ENCODE measurements around the gene TNIK.

The TNIK gene

DNA sequence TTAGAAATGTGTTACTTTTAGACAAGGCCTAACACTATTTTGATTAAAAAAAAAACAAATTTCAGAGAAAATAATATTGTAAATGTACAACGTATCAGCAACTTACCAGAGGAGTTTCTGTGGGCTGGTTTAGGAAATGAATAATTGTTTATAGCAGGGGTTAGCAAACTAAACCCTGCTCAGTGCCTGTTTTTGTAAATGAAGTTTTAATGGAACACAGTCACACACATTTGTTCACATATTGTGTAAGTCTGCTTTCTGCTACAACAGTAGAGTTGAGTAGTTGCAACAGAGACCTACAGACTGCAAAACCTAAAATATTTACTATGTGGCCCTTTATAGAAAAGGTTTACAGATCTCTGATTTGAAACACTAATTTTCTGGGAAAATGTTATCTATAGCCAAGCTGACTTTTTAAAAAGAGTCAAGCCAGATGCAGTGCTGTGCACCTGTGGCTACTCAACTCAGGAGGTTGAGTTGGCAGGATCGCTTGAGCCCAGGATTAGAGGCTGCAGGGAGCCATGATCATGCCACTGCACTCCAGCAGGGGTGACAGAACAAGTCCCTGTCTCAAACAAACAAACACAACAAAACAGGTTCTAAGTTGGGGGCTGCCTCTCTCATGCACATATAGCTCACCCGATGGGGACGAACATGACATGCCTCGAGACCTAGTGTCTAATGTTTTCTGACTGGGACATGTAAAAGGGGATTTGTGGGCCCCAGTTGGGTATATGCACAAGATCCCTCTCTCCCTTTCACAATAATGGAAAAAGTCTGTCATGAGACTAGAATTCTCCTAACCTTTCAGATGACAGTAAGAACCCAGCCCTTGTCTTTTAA lies 182.5 kb downstream of the TNIK start:
- DNase-seq = no peak

DNA sequence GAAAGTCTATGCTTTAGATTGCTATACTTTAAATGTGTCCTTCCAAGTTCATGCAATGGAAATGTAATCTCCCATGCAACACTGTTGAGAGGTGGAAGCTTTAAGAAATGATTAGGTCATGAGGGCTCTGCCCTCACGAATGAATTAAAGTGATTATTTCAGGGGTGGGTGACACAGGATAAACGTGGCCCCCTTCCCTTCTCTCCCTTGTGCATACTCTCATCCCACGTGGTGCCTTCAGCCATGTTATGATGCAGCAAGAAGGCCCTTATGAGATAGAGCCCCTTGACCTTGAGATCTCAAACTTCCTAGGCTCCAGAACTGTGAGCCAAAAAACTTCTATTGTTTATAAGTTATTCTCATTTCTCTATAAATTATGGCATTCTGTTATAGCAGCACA lies 183.3 kb downstream of the TNIK start:
- no peak for DNase-seq

DNA sequence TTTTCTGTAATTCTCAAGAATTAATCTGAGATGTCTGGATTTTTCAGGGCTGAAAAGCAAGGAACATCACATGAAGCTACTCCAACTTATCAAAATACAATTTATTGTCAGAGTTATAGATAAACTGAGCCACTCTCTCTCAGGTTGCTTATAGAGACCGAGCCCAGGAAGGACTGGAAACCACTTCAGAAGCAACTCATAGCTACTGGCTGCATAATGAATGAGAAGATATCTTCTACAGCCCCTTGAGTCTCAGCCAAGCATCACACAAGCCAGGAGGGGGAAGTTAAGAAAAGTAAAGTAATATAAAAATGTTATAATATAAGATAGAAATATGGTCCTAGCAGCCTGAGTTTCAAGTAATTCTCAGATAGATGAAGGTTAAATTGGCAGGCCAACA lies 186.0 kb downstream of the TNIK start:
- DNase-seq = no peak

DNA sequence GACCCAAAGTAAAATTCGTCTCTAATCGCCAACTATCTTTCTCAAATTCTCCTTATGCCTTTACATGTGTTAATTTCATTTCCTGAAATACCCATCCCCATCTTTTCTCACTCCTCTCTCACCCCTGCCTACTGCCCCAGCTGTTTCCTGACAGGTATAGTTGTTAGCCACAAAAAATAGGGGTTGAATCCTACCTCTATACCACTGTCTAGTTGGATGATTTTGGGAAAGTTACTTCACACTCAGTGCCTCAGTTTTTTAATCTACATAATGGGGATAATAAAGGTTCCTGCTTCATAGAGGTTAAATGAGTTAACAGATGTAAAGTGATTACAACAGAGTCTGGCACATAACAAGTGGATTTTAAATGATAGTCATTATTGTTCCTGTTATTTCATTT lies 189.7 kb downstream of the TNIK start:
- DNase-seq = no peak

DNA sequence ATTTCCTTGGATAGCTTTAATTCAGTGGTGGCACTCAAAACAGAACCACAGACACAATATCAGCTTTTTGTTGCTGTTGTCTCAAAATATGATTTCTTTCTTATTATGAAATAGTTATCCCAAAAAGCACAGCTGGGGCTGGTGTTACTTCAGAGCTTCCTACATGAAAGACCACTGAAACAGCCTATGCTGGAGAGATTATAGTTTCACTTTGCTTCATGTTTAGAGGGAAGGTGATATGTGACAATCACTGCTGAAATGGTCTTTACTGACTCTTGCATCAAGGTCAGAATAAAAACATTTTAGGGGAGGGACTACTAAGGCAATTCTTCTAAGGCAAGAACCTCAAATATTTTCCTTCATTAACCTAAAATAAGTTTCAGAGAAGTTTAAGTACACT lies 190.7 kb downstream of the TNIK start:
- DNase-seq = no peak

DNA sequence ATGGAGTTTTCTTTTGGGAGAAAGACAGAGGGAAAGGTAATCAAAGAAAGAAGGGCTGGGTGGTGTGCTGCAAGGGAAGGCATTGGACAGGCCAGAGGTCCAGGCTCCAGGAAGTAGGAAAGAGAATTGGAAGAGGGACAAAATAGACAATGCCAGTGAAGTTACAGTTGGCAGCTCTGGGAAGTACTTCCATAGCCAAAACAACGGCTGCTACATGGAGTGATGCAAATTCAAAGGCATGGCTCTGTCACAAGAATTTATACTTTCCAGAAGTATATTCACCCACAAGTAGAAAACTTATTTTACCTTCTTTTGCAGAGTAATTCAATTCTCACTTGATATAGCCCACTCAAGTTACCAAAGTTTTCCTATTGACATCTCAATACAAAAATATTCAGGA lies 191.5 kb downstream of the TNIK start:
- no peak for DNase-seq

DNA sequence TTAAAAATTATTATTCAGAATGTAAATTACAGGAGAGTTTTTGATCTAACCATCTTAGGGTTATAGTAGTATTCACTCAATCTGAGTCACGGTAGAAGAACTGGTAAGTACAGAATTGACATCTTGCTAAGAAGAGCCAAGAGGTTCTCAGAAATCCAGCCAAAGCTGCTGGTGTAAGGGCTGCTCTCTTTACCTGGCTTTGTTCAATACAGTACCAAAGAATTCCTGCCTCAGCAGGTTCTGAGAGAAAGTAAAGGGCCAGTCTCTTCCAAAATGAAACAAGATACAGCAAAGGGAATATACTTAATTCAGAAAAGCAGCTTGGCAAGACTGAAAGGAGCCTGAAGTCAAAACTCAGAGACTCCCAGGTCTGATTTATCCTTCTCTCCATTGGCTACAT lies 193.1 kb downstream of the TNIK start:
- no peak for DNase-seq

DNA sequence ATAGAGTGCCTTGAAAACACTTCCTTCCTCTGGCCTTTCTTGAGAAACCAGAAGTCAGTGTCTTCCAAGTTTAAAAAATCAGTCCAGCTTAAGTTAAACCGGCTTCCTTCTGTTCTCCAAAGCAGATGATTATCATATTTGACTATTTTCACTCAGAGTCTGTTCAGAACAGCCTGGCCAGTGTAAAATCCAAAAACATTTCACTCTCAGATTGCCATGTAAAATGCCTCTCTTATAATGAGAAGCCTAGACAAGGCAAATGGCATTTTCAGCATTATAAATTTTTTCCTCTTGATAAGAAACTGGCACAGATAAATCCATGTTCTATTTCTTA lies 193.5 kb downstream of the TNIK start:
- DNase-seq = no peak

DNA sequence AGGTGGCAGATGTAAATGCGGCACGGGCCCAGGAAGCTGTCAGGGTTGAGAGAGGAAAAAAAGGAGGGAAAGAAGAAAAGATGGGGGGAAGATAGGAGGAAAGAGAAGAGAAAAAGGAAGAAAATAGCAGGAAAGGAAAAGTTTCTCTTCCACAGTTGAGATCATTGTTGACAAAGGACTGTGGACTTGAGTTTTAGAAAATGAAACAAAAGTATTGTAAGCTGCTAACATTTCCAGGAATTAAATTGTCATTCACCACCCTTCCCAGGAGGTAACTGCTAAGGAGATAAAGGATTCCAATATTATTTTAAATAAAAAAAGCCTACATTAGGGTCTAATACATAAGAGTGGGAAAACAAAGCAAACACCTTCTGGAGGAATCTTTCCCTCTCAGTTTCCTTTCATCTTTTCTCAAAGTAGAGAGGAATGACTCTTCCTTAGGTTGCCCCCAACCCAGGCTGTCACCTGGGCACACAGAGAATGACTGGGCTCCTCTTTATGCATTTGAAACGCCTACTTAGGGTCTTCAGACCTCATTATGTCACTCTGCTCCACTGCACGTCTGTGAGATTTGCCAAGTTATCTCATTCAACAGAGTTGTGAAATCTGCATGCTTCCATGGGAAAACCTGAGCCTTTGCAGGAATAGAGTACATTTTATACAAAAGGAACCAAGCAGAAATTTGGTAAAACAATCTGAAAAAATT lies 194.0 kb downstream of the TNIK start:
- no peak for DNase-seq

DNA sequence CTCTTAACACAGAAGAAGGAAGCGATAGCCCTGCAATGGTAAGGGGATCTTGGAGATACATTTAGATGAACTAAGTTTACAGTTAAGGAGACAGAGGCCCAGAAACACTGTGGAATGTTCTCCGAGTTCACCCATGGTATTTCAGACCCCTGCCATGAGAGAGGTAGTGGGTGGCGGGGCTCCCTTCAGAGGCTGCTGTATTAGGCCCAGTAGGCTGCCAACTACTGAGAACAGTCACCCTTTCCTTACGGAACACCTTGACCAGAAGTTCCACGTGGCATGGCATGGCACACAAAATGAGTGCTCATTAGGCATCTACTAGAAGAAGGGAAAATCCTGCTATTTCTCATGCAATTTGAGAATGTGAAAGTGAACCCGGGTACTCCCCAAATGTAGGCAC lies 195.4 kb downstream of the TNIK start:
- DNase-seq = no peak

DNA sequence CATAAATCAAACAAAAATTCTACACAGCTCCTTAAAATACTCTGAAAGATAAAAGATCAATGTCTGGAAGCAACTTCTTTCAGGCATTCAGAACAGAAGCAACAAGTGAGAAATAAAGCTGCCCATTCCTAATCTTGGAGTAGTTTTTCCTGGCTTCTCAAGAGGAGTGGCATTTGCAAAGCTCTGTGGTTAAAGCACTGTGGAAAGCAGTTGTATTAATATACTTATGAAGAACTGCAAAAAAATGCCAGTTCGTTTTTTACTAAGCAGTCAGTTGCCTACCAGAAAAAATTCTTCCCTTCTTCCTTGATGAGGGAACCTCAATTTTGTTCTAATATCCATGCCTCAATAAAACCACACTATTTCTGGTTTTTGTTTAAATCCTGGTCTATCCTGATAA lies 197.8 kb downstream of the TNIK start:
- DNase-seq = no peak

DNA sequence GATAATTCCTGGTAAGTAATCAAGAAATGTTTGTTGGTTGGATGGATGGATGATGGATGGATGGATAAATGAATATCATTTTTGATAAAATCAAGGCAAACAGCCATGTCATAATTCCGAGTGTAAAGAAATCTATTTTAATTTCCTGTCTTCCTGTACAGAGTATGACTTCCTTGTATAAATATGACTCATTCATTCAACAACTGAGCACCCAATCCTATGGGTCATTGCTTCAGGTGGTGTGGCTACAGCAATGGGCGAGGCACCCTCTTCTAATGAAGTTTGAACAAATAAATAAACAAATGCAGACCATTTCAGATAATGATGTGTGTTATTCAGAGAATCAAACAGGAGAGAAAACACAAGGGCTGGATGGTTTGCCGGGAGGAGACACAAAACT lies 198.7 kb downstream of the TNIK start:
- DNase-seq = no peak

DNA sequence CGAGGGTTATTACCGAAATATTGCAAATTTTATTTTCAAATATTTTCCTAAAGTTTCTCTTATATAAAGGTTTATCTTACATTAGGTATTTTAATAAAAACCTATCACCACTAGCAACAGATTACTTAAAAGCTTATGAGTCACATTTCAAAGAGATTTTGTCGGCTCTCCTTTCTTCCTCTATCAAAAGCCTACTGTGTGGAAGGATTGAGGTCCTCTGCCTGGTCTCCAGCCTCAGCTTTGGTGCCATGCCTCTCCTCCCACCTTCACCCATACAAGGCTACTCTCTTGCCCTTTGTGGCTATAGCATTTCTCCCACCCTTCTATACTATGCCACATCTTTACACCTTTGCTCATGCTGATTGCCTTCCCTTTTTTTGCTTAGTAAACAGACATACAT lies 199.3 kb downstream of the TNIK start:
- no peak for DNase-seq

DNA sequence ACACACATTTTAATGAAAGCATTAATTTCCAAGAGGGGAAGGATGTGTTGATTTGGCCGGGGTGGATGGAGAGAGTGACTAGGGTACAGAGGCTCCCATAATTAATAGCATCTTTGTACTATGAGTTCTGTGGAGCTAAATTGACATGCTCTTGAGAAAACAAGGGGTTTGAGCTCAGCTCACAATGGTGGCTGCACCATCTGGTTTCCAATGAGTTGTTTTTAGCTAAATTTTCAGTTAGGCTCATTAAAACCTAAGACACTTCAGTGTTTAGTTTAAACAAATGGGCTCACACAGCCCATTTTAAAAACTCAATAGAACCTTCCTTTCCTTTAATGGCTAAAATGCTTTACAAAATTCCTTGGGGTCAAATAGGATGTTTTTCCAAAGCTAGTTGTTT lies 199.7 kb downstream of the TNIK start:
- DNase-seq = no peak

DNA sequence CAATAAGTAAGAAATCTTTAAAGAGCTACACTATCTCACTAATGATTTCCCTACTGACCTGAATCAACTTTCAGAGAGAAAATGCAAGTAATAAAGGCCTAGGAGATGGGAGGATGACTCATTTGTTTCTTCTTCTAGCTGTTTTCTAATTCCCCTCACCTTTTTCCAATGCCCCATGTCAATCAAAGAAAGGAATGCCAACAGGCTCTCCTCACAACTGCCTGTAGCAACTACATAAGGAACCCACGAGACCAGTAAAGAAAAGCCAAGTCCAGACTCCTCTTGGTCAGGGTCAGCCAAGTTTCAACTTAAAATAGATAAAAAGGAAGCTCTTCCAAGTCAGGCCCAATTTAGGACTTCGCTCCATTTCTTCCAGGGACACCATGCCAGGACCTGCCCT lies 201.9 kb downstream of the TNIK start:
- DNase-seq = no peak

DNA sequence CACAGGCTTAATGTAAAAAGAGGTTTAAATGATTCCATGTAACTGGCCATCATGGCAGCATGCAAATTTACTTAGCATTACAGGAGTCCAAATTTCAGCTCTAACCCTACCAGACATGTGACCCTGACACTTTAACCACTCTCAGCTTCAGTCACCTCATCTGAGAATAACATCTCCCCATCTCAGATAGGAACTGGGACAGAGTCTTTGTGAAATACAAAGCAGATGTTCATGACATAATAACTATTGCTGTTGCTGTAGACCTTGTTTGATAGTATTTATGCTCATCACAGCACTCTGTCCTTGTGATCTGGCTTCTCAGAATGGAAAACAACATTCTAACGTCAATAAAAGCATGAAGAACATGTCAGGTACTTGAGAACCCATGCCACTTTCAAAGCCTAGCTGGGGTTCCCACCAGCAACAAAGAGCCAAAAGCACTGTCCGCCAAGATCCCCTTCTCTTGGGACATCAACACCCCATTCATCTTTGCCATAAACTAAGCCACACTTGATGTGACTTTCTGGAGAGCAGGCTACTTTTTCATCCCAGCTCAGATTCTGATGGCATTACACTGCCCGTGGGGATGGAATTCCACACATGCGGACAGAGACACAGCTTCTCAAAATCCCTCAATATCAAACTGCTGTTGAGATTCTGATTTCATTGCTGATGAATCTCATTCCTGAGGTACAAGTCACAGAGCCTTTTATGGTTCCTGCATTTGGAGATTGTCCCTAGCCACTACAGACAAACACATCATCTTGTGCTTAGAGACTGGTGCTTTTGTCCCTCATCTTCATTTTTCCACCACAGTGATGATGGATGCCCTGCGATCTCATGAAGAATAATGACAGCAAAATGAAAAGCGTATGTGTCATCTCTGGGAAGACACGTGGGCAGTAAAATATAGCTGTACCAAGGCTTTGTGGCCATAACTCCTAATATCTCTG lies 202.7 kb downstream of the TNIK start:
- DNase-seq = no peak

DNA sequence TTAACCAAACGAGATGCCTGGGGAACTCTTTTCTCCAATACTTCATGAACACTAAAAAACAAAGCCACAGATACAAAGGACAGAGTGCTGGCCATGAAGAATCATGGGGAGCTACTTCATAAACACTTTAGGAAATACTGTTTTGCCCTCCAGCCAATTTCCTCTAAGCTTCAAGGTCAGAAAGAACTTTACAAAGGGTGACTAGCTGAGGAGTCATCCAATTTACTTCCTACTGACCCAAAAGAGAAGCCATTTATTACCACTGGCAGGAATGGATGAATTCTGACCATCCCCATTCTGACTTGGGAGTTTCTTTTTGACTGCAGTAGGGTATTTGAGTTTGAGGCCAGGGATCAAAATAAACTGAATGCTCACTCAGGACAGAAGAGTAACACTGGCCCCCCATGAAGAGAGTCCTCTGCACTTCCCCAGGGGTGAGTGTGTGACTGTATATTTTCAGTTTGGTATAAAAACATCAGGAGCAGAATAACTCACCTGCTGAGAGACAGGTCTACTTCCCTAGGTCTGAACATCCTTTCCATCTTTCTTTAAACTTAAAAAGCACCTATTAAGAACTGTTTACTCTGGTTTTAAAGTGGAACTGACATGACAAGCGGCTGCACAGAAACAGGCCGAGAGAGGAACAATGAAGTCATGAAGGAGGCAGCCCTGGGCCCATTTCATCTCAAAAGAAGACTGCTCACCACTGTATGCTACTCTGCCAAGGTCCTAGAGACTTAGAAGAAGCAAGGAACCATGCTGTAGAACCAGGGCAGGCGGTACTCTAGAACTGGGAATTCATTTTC lies 203.6 kb downstream of the TNIK start:
- no peak for DNase-seq

DNA sequence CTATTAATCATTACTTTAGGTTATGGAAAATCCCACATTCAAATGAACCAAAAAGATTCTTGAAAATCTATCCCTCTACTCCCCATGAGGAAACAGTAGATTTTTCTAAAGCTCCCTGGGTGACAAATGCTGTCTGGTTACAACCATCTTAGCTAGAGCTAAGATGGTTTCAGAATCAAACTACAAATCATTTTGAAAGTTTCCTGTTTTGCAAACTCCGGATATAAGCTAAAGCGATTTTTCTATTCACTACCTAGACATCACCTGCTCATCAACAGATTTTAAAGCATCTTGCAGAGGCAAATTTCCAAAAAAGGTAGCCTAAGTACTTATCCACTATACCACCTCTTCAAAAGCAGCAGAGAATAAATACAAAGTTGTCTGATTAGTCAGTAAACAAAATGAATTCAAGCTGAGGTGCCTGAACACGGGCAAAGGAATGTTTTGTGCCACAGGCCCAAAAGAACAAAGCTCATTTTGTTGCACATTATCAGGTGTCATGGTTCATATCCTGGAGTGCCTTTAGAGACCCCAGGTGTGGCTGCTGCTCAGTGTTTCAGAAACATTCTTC lies 204.9 kb downstream of the TNIK start:
- DNase-seq = no peak

DNA sequence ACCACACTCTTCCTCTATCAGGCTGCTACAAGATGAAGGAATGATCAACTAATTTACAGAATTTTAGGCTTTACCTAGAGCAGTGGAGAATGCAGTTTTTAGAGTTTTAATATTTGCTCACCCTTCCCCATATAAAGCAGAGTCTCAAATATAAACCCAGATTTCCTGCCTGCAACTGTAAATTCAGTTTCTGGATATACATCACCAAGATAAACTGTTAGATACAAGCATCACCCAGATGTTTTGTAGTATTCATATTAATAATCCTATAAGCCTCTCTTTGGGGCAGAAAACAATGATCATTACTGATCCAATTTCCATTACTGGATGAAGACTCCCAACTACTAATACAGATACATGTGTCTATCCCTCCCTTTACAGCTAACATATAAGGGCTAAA lies 205.9 kb downstream of the TNIK start:
- DNase-seq = no peak

DNA sequence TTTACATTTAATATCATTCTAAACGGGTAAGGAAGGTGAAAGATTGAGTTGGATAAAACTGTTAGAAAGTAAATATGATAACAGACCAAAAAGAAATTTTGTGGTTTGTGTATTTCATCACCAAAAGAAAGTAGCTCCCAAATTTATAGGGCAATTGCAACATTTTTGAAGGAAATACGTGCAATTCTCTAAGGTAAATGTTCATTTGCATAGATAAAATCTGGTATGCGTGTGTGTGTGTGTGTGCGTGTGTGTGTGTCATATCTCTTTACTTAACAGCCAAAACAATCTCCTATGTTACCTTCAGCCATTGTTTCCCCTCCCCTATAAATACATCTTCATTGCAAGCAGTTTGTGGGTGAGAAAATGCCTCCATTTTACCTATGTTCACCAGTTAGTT lies 208.4 kb downstream of the TNIK start:
- no peak for DNase-seq

DNA sequence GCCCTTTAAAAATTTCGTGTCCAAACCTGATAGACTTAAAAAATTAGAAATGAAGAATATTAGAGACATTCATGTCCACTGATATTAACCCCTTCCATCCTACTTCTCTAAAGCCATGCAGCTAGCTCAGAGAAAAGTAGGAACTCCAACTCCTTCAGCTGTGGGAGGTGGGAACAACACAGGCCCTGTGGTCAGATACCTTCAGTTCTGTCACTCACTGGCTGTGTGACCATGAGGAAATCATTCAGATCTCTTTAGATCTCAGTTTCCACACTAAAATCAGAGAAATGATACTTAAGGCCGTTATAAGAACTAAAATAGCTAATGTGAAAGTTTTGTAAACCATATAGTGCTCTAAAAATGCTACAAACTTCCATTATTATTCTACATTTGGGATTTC lies 209.8 kb downstream of the TNIK start:
- DNase-seq = no peak

DNA sequence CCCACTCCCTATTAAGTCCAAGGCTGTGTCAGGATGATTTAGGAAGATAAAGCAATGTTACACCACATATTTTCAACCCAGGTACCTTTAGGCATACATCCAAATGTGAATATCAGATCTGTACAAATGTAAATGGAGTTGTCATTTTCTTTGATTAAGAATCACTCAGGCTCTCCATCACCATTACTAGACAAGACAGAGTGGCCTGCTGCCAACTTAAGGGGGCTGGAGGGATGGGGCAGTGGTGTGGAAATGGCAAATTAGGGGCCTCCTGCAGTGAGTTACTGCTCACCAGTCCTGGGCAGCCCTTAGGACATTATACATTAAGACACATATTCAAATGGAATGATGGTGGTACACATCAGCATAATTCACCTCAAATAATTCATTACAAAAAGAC lies 211.0 kb downstream of the TNIK start:
- no peak for DNase-seq
